K562 (cell line): ENCODE results near the gene TBX19. TPM values are rescaled to one million over a fixed set of nuclear protein-coding genes. Genes with fewer than 3 reads are reported as not detected.

Source experiments
- ATF7 ChIP-seq: fragments of 450-650 bp; IDR thresholded peaks from 2 replicates; pipeline ENCODE4 v1.7.1; 2014; ENCODE audit warnings: mild to moderate bottlenecking, moderate library complexity
- BRD4 ChIP-seq: fragments of 200-600 bp; sonication (generic); IDR thresholded peaks from 2 replicates; pipeline ENCODE4 v1.6.1; 2017; ENCODE audit warnings: inconsistent platforms
- BRF1 ChIP-seq: IDR thresholded peaks from 3 replicates; pipeline ENCODE4 v1.6.1; 2011; ENCODE audit warnings: borderline replicate concordance, mild to moderate bottlenecking; ENCODE audit not compliant: insufficient read length; ENCODE audit errors: extremely low read depth
- CBFA2T3 ChIP-seq: fragments of 450-650 bp; IDR thresholded peaks from 2 replicates; pipeline ENCODE4 v1.6.1; 2017
- CCAR2 ChIP-seq: fragments of 200-400 bp; formaldehyde crosslinking; IDR thresholded peaks from 2 replicates; pipeline ENCODE4 v1.6.1; 2017; ENCODE audit warnings: mild to moderate bottlenecking, low read depth, low read length
- E2F1 ChIP-seq: sonication (generic); formaldehyde crosslinking; IDR thresholded peaks from 2 replicates; pipeline ENCODE4 v1.8.1; 2023; ENCODE audit warnings: mild to moderate bottlenecking, missing genetic modification reagents, moderate library complexity
- HMGN3 ChIP-seq: IDR thresholded peaks from 2 replicates; pipeline ENCODE4 v1.6.1; 2011; ENCODE audit warnings: borderline replicate concordance, low read depth, mild to moderate bottlenecking, mixed read lengths, low read length; ENCODE audit not compliant: insufficient read length; ENCODE audit errors: extremely low read depth
- HSF4 ChIP-seq: fragments of 250-450 bp; sonication (Bioruptor Pico); IDR thresholded peaks from 2 replicates; pipeline ENCODE4 v2.1.2; 2022; ENCODE audit warnings: mild to moderate bottlenecking, moderate library complexity, borderline replicate concordance
- MAFK ChIP-seq: IDR thresholded peaks from 2 replicates; pipeline ENCODE4 v1.6.1; 2011; ENCODE audit warnings: low read length, improper control_type of control experiment
- MECOM ChIP-seq: fragments of 250-450 bp; sonication (Bioruptor Pico); IDR thresholded peaks from 2 replicates; pipeline ENCODE4 v1.8.0; 2022; ENCODE audit warnings: inconsistent platforms
- MLX ChIP-seq, 2 experiments: fragments of 450-650 bp in 1 of 2; sonication (generic) in 1 of 2; formaldehyde crosslinking; conservative IDR thresholded peaks; 2 replicates each; pipeline versions ENCODE4 v1.4.0 to v1.8.1; 2020 to 2022; ENCODE audit warnings: mild to moderate bottlenecking in 1 of 2, missing genetic modification reagents in 1 of 2
- NELFE ChIP-seq: IDR thresholded peaks from 2 replicates; pipeline ENCODE4 v1.6.1; 2011; ENCODE audit warnings: mild to moderate bottlenecking; ENCODE audit not compliant: insufficient read depth, insufficient read length
- REST ChIP-seq, 2 experiments: fragments of 450-650 bp; formaldehyde crosslinking in 1 of 2; IDR thresholded peaks; 2 replicates each; pipeline versions ENCODE4 v1.4.0 to v1.6.1; 2014 to 2020; ENCODE audit warnings: mild to moderate bottlenecking in 2 of 2, borderline replicate concordance in 1 of 2, low read depth in 1 of 2
- TAF7 ChIP-seq: fragments of 450-650 bp; IDR thresholded peaks from 2 replicates; pipeline ENCODE4 v1.6.1; 2016; ENCODE audit warnings: missing genetic modification characterization, missing compliant biosample characterization
- ZNF347 ChIP-seq: fragments of 450-650 bp; formaldehyde crosslinking; IDR thresholded peaks from 2 replicates; pipeline ENCODE4 v1.4.0; 2020; ENCODE audit warnings: low read depth, mild to moderate bottlenecking, moderate library complexity
- polyA plus RNA-seq, 8 experiments: library from polyadenylated mRNA; depleted of rRNA in 4 of 8; stranded (reverse) in 5 of 8; unstranded in 3 of 8; fragments of >200 nt; fragmentation: Nextera tagmentation in 2 of 8; fragmentation: Illumina TruSeq in 1 of 8; extraction: Ambion mirVana in 2 of 8; extraction: Trizol in 1 of 8; gene quantifications; 2 replicates each; pipeline versions ENCODE4 v1.2.1 to v1.2.3, GENCODE V29; 2011 to 2014; ENCODE audit warnings: inconsistent platforms in 1 of 8, missing spikeins in 1 of 8
- total RNA-seq, 7 experiments: library from RNA; depleted of rRNA in 6 of 7; stranded (reverse); fragments of >200 nt in 6 of 7; fragmentation: Illumina TruSeq in 2 of 7; extraction: Trizol in 2 of 7; gene quantifications; 2 replicates each; pipeline versions ENCODE4 v1.2.1 to v1.2.3, GENCODE V29; 2011 to 2021; ENCODE audit warnings: low replicate concordance in 1 of 7

The TBX19 gene
- total and polyA plus RNA-seq, 9 of the 15 experiments (the other 6 are each of a cell fraction or from before 2014, with no cell fraction given) = 0.32 to 3.1 (median 0.95) TPM

- TF ChIP-seq REST (IDR thresholded peaks at IDR 0.05; ENCODE audit: borderline replicate concordance) (no peak), REST (CRISPR knock-in tag; IDR thresholded peaks at IDR 0.05; ENCODE audit: low read depth) (no peak), HSF4 (CRISPR knock-in tag) (no peak), CCAR2 (no peak), ATF7 (0 out of 2 replicates have a peak, but pooled peaks have one; percentile 41), ZNF347 (no peak), CBFA2T3 (peak; percentile 96), MECOM (CRISPR knock-in tag) (no peak), NELFE (no peak), E2F1 (no peak), HMGN3 (no peak), BRD4 (no peak), MLX (CRISPR knock-in tag; conservative IDR thresholded peaks at IDR 0.05) (no peak), TAF7 (no peak), BRF1 (no peak), MAFK (no peak)
These were observed 1.1 kb downstream of the TBX19 start (continued) for GRCh38 chr1:168281603-168282325.
